SK-N-SH treated with all-trans-retinoic acid at 6 μM for 48 hours (cell line): ENCODE measurements around the gene STARD3.

Experiments
- ARNTL ChIP-seq: fragments of 450-650 bp; formaldehyde crosslinking; IDR thresholded peaks from 2 replicates; pipeline ENCODE4 v1.5.0; 2020; ENCODE audit warnings: low read depth, mild to moderate bottlenecking, moderate library complexity, borderline replicate concordance
- BACH2 ChIP-seq: fragments of 250-450 bp; sonication (Bioruptor Pico); IDR thresholded peaks from 2 replicates; pipeline ENCODE4 v1.9.0; 2021; ENCODE audit warnings: mild to moderate bottlenecking, borderline replicate concordance
- ESRRG ChIP-seq: fragments of 250-450 bp; sonication (Bioruptor Pico); IDR thresholded peaks from 2 replicates; pipeline ENCODE4 v1.6.1; 2021; ENCODE audit warnings: mild to moderate bottlenecking
- ISL1 ChIP-seq: fragments of 250-450 bp; sonication (Bioruptor Pico); IDR thresholded peaks from 2 replicates; pipeline ENCODE4 v2.1.2; 2022; ENCODE audit warnings: mild to moderate bottlenecking, moderate library complexity
- OSR1 ChIP-seq: fragments of 250-450 bp; sonication (Bioruptor Pico); IDR thresholded peaks from 2 replicates; pipeline ENCODE4 v1.8.0; 2022; ENCODE audit warnings: moderate library complexity, mild to moderate bottlenecking, inconsistent platforms
- PATZ1 ChIP-seq: fragments of 250-450 bp; sonication (Bioruptor Pico); IDR thresholded peaks from 2 replicates; pipeline ENCODE4 v1.8.0; 2020; ENCODE audit warnings: mild to moderate bottlenecking, moderate library complexity, borderline replicate concordance
- PPARA ChIP-seq: fragments of 250-450 bp; sonication (Bioruptor Pico); IDR thresholded peaks from 2 replicates; pipeline ENCODE4 v1.5.0; 2020; ENCODE audit warnings: mild to moderate bottlenecking, borderline replicate concordance
- RARB ChIP-seq: fragments of 250-450 bp; sonication (Bioruptor Pico); IDR thresholded peaks from 2 replicates; pipeline ENCODE4 v1.8.0; 2021; ENCODE audit warnings: mild to moderate bottlenecking, moderate library complexity
- TOX ChIP-seq: fragments of 250-450 bp; sonication (Bioruptor Pico); IDR thresholded peaks from 2 replicates; pipeline ENCODE4 v1.8.0; 2021; ENCODE audit warnings: mild to moderate bottlenecking, moderate library complexity, borderline replicate concordance
- TSHZ2 ChIP-seq: fragments of 250-450 bp; sonication (Bioruptor Pico); IDR thresholded peaks from 2 replicates; pipeline ENCODE4 v1.5.0; 2020; ENCODE audit warnings: mild to moderate bottlenecking, moderate library complexity
- ZFP3 ChIP-seq: fragments of 250-450 bp; sonication (Bioruptor Pico); IDR thresholded peaks from 2 replicates; pipeline ENCODE4 v1.5.0; 2020; ENCODE audit warnings: mild to moderate bottlenecking, moderate library complexity
- ZFP30 ChIP-seq: fragments of 450-650 bp; formaldehyde crosslinking; IDR thresholded peaks from 2 replicates; pipeline ENCODE4 v1.5.0; 2022; ENCODE audit warnings: mild to moderate bottlenecking, moderate library complexity

- no peak for TF ChIP-seq BACH2 (CRISPR knock-in tag)
- no peak for TF ChIP-seq PATZ1 (CRISPR knock-in tag)
- no peak for TF ChIP-seq RARB
- TF ChIP-seq ESRRG (CRISPR knock-in tag): no peak
- no peak for TF ChIP-seq TSHZ2 (CRISPR knock-in tag)
- no peak for TF ChIP-seq ZFP3
- no peak for TF ChIP-seq ISL1 (CRISPR knock-in tag)
- no peak for TF ChIP-seq ZFP30 (CRISPR knock-in tag)
- TF ChIP-seq TOX (CRISPR knock-in tag): no peak
- no peak for TF ChIP-seq OSR1
- TF ChIP-seq PPARA (CRISPR knock-in tag): no peak
- no peak for TF ChIP-seq ARNTL
These were observed 61.0 kb downstream of the STARD3 start for GRCh38 chr17:39697961-39698360.
